Activated T-cell treated with anti-CD3 and anti-CD28 coated beads, Interleukin-2, amount 50 U/mL, for 72 hours (primary cell): ENCODE measurements around the gene CD164. TPM values are rescaled to one million over a fixed set of nuclear protein-coding genes. Genes with fewer than 3 reads are reported as not detected.
"Not testable (repeated sequence)": the region's sequence is repeated elsewhere in the genome, so short reads cannot be mapped to it uniquely, and the experiment has no call there.

ENCODE experiments used
- ATAC-seq, 2 donors: fragments of 150-1000 bp; cut with Tn5 transposase; replicated peaks in 1 of 2; 2 replicates each; pipeline ENCODE4 v1.10.0; 2021; ENCODE audit warnings: moderate library complexity in 2 of 2, mild to moderate bottlenecking in 1 of 2
- DNase-seq, 2 donors: peaks; one replicate each; pipeline ENCODE4 v3.0.0; 2021 to 2022; ENCODE audit warnings: mixed read lengths in 1 of 2
- H3K27ac Mint-ChIP-seq: one replicate; pipeline ENCODE4 v1.8.0; 2022; ENCODE audit warnings: mild to moderate bottlenecking, moderate library complexity, mixed read lengths
- H3K27me3 Mint-ChIP-seq: one replicate; pipeline ENCODE4 v1.8.0; 2022; ENCODE audit warnings: low read depth, mixed read lengths
- H3K36me3 Mint-ChIP-seq, 2 donors: one replicate each; pipeline ENCODE4 v1.8.0; 2022; ENCODE audit warnings: mixed read lengths in 2 of 2, mild to moderate bottlenecking in 1 of 2; ENCODE audit not compliant: insufficient read depth in 2 of 2
- H3K4me1 Mint-ChIP-seq: one replicate; pipeline ENCODE4 v1.8.0; 2022; ENCODE audit warnings: low read depth, mixed read lengths
- H3K4me3 Mint-ChIP-seq, 2 donors: one replicate each; pipeline ENCODE4 v1.8.0; 2022; ENCODE audit warnings: mild to moderate bottlenecking in 2 of 2, mixed read lengths in 2 of 2, moderate library complexity in 2 of 2
- H3K9me3 Mint-ChIP-seq, 2 donors: one replicate each; pipeline ENCODE4 v1.8.0; 2022; ENCODE audit warnings: mixed read lengths in 2 of 2
- total RNA-seq, 2 donors: library from RNA; stranded (reverse); gene quantifications; one replicate each; pipeline ENCODE4 v1.2.3, GENCODE V29; 2022

The CD164 gene
- total RNA-seq, 2 donors from 2014 or later: 164 to 215 TPM

DNA sequence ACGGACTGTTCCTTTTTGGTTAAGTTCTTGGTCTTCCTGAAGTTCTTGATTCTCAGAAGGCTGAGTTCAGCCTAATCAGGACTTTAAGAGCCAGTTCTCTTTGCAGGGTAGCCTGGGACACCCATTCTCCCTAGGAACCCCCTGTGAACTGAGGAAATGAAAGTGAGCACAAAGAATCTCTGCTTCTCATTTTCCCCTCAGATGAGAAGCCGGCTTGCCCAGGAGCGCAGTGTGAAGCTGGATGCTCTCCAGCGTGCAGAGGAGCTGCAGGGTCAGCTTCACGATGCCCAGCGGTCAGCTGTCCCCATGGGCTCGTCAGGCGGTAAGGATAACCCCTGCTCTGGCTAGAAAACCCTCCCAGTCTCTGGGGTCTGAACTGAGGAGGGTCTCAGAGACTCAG, 34.0 kb downstream of the CD164 start:
- H3K36me3 Mint-ChIP-seq: no peaks in the 10 kb centered on the region
- H3K9me3 Mint-ChIP-seq: no peaks in the 10 kb centered on the region
- no peak for DNase-seq
- no peak overlapping the region for H3K4me3 Mint-ChIP-seq
- H3K27me3 Mint-ChIP-seq: no peaks in the 10 kb centered on the region
- no peak for ATAC-seq
- no peak overlapping the region for H3K27ac Mint-ChIP-seq
- H3K4me1 Mint-ChIP-seq: no peaks in the 10 kb centered on the region

- Mint-ChIP-seq H3K27ac (no peak overlapping the region), H3K4me1 (no peaks in the 10 kb centered on the region), H3K27me3 (no peaks in the 10 kb centered on the region), H3K36me3 (no peaks in the 10 kb centered on the region), H3K9me3 (no peaks in the 10 kb centered on the region), H3K4me3 (no peak overlapping the region)
- no peak for DNase-seq
- no peak for ATAC-seq
Observed at GRCh38 chr6:109347779-109348178, 34.5 kb downstream of the CD164 start.

GRCh38 chr6:109345986-109346385, 36.3 kb downstream of the CD164 start:
- Mint-ChIP-seq H3K4me3 (no peak overlapping the region), H3K4me1 (no peaks in the 10 kb centered on the region), H3K36me3 (no peaks in the 10 kb centered on the region), H3K9me3 (no peaks in the 10 kb centered on the region), H3K27me3 (no peaks in the 10 kb centered on the region), H3K27ac (no peak overlapping the region)
- ATAC-seq (no peak), DNase-seq (no peak)

DNA sequence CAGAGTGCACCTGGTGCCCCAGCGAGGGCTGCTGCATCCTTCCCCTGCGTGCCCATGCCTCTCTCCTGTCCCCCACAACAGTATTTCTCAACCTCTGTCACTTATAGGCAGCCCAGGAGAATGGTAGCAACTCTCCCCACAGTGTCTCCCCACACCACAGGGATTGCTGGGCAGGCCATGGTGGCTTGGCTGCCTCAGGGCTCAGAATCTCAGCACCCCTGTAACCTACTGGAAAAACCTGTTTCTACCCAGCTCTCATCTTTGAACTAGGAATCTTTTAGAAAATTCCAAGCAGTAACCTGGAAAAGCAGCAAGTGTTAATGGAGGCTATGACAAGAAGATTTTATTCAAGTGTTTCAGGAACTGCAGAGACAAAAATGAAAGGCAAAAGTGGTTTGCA, 38.0 kb downstream of the CD164 start:
- H3K4me3 Mint-ChIP-seq: no peak overlapping the region
- H3K27ac Mint-ChIP-seq: no peak overlapping the region
- no peaks in the 10 kb centered on the region for H3K27me3 Mint-ChIP-seq
- no peak for DNase-seq
- no peaks in the 10 kb centered on the region for H3K9me3 Mint-ChIP-seq
- H3K36me3 Mint-ChIP-seq: no peaks in the 10 kb centered on the region
- ATAC-seq: no peak
- H3K4me1 Mint-ChIP-seq: no peaks in the 10 kb centered on the region

DNA sequence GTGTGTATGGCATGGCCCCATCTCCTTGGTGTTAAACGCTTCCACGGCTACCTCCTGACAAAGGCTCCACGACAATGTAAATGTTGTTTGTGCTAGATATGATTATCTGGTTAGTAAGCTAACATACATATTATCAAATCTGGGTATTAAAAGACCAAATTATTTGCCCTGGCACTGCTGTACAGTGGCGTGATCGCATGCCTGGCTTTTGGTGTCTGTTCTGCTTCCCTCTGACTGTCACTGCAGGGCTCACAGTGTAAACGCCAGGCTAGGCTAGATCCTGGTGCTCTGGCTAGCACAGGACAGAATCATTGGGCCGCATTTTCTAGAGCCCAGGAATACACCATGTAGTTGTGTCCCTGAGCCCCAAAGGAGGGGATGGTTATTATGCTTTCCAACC, 38.7 kb downstream of the CD164 start:
- DNase-seq: no peak
- no peaks in the 10 kb centered on the region for H3K27me3 Mint-ChIP-seq
- H3K4me3 Mint-ChIP-seq: no peak overlapping the region
- no peak overlapping the region for H3K27ac Mint-ChIP-seq
- H3K9me3 Mint-ChIP-seq: no peaks in the 10 kb centered on the region
- no peaks in the 10 kb centered on the region for H3K36me3 Mint-ChIP-seq
- no peak for ATAC-seq
- H3K4me1 Mint-ChIP-seq: no peaks in the 10 kb centered on the region

DNA sequence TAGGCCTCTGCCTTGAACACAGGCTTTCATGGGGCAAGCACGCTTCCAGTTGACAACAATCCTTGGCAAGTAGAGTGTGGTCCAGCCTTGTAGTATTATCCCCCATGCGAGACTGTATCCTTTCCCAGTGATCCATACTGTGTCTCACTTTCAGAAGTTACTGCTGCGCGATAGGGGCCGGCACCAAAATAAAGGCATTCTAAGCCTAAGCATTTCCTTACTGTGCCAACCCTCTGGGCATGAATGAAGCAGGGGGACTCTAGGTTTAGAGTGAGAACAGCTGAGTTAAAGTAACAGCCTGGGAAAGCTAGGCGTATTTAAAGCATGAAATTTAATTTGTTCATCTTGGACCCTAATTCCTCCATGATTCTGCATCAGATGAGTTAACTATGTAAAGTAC, 39.4 kb downstream of the CD164 start:
- no peak overlapping the region for H3K4me3 Mint-ChIP-seq
- DNase-seq (no peak), ATAC-seq (no peak)
- no peaks in the 10 kb centered on the region for H3K27me3 Mint-ChIP-seq
- no peaks in the 10 kb centered on the region for H3K4me1 Mint-ChIP-seq
- H3K9me3 Mint-ChIP-seq: no peaks in the 10 kb centered on the region
- no peaks in the 10 kb centered on the region for H3K36me3 Mint-ChIP-seq
- no peak overlapping the region for H3K27ac Mint-ChIP-seq

GRCh38 chr6:109342506-109342905, 39.8 kb downstream of the CD164 start:
- Mint-ChIP-seq H3K27me3 (no peaks in the 10 kb centered on the region), H3K4me3 (no peak overlapping the region), H3K9me3 (no peaks in the 10 kb centered on the region), H3K4me1 (no peaks in the 10 kb centered on the region), H3K36me3 (no peaks in the 10 kb centered on the region), H3K27ac (no peak overlapping the region)
- DNase-seq: no peak
- no peak for ATAC-seq

DNA sequence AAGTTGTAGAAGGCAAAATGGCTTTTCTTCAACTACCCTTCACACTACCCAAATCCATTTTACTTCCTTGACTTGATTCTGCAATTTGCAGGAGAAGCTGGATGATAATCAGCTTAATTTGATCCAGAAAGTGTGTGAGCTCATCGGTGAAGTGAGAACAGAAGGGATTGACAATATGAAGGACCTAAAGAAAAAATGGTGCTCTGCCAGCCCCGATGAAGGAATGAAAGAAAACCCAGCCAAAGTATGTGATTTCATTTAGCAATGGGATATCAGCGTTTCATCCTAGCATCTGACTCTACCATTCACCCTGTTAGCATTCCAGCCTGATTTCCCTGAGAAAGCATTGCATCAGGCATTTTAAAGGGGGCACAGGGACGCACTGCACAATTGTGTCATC, 41.5 kb downstream of the CD164 start:
- Mint-ChIP-seq H3K9me3 (no peaks in the 10 kb centered on the region), H3K4me3 (no peak overlapping the region), H3K27me3 (no peaks in the 10 kb centered on the region), H3K36me3 (no peaks in the 10 kb centered on the region), H3K4me1 (no peaks in the 10 kb centered on the region), H3K27ac (no peak overlapping the region)
- ATAC-seq (no peak), DNase-seq (no peak)

DNA sequence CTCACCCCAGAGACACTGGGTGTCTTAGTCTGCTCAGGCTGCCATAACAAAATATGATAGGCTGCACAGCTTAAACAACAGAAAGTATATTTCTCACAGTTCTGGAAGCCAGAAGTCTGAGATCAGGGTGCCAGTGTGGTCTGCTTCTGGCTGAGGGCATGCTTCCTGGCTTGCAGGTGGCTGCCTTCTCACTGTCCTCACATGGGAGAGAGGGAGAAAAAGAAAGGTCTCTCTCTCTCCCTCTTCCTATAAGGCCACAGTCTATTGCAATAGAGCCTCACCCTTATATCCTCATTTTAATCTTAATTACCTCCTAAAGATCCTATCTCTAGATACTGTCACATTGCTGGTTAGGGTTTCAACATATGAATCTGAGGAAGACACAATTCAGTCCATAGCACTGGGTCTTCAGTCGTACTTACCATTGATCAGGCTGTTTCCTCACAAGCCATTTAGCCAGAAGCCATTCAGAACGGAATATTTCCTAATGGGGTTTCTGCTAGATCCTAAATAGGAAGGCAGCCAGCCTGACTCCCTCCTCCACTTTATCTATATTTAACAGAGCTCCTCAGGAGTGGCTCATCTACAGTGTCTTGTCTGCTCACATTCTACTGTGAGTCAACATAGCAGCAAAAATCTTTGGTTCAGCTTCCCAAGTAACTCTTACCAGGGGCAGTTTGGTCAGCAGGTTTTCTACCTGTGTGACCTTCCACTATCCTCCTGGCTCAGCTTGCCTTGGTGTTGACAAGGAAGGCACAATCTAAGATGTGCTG, 42.2 kb downstream of the CD164 start:
- H3K27ac Mint-ChIP-seq: no peak overlapping the region
- H3K4me3 Mint-ChIP-seq: no peak overlapping the region
- no peak for ATAC-seq
- H3K36me3 Mint-ChIP-seq: no peaks in the 10 kb centered on the region
- H3K4me1 Mint-ChIP-seq: no peaks in the 10 kb centered on the region
- H3K9me3 Mint-ChIP-seq: no peaks in the 10 kb centered on the region
- no peaks in the 10 kb centered on the region for H3K27me3 Mint-ChIP-seq
- DNase-seq: no peak

DNA sequence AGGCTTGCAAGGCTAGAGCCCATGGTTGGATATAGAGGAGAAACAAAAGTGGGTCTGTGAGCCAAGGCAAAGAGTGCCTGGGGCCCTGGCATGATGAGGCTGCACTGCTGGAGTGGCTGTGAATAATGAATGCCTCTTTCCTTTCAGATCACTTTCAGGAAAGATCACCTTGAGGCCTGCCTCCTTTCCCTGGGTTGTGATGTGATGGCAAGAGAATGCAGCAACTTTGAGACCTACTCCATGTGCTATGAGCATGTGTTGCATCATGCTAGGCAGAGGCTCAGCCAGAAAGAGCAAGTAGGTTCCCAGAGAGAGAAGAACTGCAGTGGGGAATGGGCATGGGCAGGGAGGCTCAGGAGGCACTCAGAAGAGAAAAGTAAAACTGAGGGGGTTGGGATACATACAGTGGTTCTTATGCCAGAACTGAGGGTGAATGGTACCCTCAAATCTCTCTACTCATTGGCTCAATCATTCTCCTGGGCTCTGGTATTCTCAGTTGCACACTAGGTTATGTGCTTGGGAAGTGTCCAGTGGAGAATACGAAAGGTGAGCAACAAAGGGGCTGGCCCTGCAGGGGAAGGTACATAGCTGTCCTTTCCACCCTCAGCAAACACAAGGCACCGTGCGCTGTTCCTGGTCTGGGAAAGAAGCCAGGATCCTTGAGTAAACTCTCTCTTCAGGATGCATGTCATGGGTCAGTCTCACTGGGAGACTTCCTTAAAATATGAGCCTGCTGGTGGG, 45.9 kb downstream of the CD164 start:
- ATAC-seq (no peak), DNase-seq (no peak)
- Mint-ChIP-seq H3K36me3 (no peaks in the 10 kb centered on the region), H3K9me3 (no peaks in the 10 kb centered on the region), H3K27ac (no peak overlapping the region), H3K27me3 (no peaks in the 10 kb centered on the region), H3K4me3 (no peak overlapping the region), H3K4me1 (no peaks in the 10 kb centered on the region)

- H3K4me3 Mint-ChIP-seq, H3K36me3 Mint-ChIP-seq, H3K9me3 Mint-ChIP-seq, ATAC-seq, H3K4me1 Mint-ChIP-seq, H3K27me3 Mint-ChIP-seq, DNase-seq: not testable (repeated sequence)
- H3K27ac Mint-ChIP-seq: peak overlapping the region; percentile 24
Observed at GRCh38 chr6:109333870-109334269, 48.4 kb downstream of the CD164 start.

DNA sequence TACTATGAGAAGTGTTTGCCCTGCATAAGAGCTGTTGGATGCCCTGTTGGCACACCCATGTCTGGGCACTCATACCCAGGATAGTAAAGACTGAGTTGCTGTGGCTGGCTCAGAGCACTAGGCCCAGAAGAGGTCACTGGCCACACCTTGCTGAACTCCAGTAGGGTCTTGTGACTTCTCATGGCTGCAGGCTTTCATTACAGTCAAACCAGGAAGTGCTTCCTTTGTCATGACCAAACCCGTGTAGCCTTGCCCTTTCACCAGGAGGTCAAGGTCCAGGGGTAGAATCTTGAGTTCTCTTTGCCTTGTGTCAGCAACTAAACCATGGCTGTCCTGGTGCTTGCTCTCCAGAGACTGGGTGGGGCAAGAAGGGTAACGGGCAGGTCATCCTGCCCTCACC, 49.5 kb downstream of the CD164 start:
- H3K9me3 Mint-ChIP-seq: peaks cover 0 to 1% of the 10 kb centered on the region in 2 donors
- ATAC-seq: no peak
- no peak for DNase-seq
- H3K27me3 Mint-ChIP-seq: no peaks in the 10 kb centered on the region
- H3K4me3 Mint-ChIP-seq: no peak overlapping the region
- H3K27ac Mint-ChIP-seq: no peak overlapping the region
- H3K36me3 Mint-ChIP-seq: no peaks in the 10 kb centered on the region
- H3K4me1 Mint-ChIP-seq: peaks cover 6% of the 10 kb centered on the region

DNA sequence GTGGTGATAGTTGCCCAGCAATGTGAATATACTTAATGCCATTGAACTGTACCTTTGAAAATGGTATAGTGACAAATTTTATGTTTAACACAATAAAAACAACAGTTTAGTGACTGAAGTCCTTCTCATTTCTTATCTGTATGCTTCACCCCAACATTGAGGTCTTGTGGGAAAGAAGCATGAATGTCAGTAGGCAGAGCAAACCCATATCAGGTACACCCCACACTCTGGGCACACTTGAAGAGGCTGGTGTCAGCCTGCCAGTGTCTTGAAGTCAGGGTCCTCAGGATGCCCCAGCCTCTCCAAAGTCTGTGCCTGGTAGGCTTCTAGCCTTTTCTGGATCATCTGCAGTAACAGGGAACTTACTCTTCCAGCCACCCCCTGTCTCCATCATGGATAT, 51.2 kb downstream of the CD164 start:
- Mint-ChIP-seq H3K36me3 (no peaks in the 10 kb centered on the region), H3K27ac (no peak overlapping the region), H3K27me3 (no peaks in the 10 kb centered on the region), H3K4me1 (peaks cover 6% of the 10 kb centered on the region), H3K4me3 (no peak overlapping the region), H3K9me3 (peaks cover 0 to 1% of the 10 kb centered on the region in 2 donors)
- ATAC-seq (no peak), DNase-seq (no peak)

GRCh38 chr6:109330263-109330662, 52.0 kb downstream of the CD164 start:
- no peak for DNase-seq
- H3K4me3 Mint-ChIP-seq: no peak overlapping the region
- H3K27me3 Mint-ChIP-seq: no peaks in the 10 kb centered on the region
- no peak overlapping the region for H3K27ac Mint-ChIP-seq
- H3K36me3 Mint-ChIP-seq: no peaks in the 10 kb centered on the region
- H3K9me3 Mint-ChIP-seq: peaks cover 0 to 1% of the 10 kb centered on the region in 2 donors
- H3K4me1 Mint-ChIP-seq: peaks cover 6% of the 10 kb centered on the region
- ATAC-seq: no peak
